Stimulated activated CD4-positive, alpha-beta T cell treated with anti-CD3 and anti-CD28 coated beads, Interleukin-15, amount 100 ng/mL, for 24 hours (primary cell): ENCODE measurements around the gene CDC20.
A peak's percentile ranks its signal among the peaks of the same experiment; 100 is the strongest.

ENCODE experiments used
- DNase-seq: peaks from one replicate; pipeline ENCODE4 v3.0.0-alpha.2; 2020

The CDC20 gene

GRCh38 chr1:43329995-43330751 lies 28.6 kb upstream of the CDC20 start:
- DNase-seq = peak; percentile 83

- no peak for DNase-seq
Measured at GRCh38 chr1:43331688-43332087, 27.1 kb upstream of the CDC20 start.

DNA sequence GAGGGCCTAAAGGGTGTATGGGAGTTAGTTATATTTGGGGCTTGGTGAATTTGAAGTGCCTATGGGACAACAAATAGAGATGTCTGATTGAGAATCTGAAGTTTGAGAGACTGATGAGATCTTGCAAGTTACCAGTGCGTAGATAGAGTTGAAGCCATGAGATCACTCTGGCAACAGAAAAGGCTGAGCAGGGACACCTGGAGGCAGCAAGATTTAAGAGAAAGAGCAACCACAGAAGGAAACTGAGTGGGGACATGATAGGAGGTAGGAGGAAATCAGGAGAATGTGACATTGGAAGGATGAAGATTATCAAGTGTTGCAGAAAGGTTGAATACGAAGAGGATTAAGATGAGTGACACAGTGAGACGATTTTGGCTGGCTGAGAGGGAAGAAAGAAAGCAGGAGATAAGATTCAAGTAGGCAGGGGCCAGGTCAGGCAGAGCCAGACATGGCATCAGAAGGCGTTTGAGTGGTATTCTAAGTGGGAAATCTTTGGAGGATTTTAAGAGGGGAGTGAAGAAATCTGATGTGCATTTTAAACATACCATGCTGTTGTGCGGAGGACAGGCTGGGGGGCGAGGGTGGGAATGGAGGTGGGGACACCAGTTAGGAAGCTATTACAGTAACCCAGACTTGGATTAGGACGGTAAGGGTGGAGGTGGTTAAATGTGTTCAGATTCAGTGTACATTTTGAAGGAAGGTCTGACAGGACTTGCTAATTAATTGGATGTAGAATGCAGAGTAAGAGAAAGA lies 24.2 kb upstream of the CDC20 start:
- no peak for DNase-seq

GRCh38 chr1:43337588-43337987 lies 21.2 kb upstream of the CDC20 start, which contains the start of gene MPL:
MPL (plus strand) TSS chr1:43337818; CDS start chr1:43337849, 31 bp downstream.
- DNase-seq = no peak

DNA sequence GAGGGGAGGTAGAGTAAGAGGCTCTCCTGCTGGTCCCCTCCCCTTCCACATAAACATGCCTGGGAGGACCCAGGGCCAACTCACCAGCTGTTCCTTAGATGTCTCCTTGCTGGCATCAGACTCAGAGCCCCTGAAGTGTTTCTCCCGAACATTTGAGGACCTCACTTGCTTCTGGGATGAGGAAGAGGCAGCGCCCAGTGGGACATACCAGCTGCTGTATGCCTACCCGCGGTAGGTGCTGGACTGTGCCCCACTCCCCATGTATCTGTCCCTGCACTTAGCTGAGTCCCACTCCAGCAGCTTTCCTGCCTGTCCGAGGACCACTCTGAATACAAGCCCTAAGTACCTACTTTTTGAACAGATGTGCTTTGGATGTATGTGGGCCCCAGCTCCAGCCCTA lies 20.8 kb upstream of the CDC20 start:
- DNase-seq = no peak

DNA sequence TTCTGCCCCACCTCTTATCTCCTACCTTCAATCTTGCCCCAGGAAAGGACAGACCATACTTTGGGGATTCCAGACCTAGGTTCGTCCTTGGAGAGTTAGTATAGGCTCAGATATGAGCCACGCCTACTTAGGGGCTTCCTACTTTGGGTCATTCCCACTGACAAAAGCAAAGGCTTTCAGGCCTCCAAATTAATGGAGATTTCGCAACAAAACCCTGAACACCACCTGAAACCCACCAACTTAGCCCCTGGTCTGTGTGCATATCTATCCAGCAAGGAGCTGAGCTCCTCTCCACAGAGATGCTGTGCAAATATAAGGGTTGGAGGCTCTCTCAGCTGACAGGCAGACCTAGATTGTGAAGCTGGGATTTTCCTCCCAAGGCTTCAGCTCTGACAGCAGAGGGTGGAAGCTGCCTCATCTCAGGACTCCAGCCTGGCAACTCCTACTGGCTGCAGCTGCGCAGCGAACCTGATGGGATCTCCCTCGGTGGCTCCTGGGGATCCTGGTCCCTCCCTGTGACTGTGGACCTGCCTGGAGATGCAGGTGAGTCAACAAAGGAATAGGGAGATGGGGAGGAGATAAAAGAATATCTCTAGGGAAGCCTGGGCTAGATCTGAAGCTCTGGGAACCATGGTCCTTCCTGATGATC lies 19.1 kb upstream of the CDC20 start:
- DNase-seq = no peak

DNA sequence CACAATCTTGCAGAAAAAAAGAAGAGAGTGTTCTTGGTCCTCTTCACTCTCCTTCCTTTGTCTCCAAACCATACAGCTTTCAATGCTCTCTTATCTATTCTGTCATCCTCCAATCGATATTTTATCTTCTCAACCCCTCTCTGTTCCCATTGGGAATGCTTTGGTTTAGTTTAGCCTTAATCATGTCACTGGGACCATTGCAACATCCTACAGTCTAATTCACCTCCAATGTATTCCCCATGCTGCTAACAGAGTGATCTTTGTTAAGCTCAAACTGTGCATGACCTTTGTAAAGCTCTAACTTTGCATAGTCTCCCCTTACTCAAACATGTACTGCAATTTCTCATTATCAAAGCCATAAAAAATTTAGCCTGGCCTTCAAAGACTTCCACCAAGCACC lies 18.2 kb upstream of the CDC20 start:
- DNase-seq = no peak

GRCh38 chr1:43344267-43344850 lies 14.4 kb upstream of the CDC20 start:
- DNase-seq = no peak

- DNase-seq = no peak
Measured at GRCh38 chr1:43345120-43345519, 13.7 kb upstream of the CDC20 start.

DNA sequence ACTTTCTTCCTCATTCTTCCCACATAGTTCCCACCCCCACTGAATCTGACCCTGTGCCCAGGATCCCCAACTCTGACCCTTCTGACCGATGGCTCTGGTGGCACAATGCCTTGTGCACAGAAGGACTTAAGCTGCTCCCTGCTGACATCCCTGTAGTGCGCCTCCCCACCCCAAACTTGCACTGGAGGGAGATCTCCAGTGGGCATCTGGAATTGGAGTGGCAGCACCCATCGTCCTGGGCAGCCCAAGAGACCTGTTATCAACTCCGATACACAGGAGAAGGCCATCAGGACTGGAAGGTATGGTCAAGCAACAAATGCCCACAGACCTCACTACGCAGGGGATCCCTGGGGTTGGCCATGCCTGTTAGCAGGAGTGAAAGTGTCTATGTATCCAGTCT lies 12.1 kb upstream of the CDC20 start:
- no peak for DNase-seq

GRCh38 chr1:43348343-43348808 lies 10.4 kb upstream of the CDC20 start:
- no peak for DNase-seq

DNA sequence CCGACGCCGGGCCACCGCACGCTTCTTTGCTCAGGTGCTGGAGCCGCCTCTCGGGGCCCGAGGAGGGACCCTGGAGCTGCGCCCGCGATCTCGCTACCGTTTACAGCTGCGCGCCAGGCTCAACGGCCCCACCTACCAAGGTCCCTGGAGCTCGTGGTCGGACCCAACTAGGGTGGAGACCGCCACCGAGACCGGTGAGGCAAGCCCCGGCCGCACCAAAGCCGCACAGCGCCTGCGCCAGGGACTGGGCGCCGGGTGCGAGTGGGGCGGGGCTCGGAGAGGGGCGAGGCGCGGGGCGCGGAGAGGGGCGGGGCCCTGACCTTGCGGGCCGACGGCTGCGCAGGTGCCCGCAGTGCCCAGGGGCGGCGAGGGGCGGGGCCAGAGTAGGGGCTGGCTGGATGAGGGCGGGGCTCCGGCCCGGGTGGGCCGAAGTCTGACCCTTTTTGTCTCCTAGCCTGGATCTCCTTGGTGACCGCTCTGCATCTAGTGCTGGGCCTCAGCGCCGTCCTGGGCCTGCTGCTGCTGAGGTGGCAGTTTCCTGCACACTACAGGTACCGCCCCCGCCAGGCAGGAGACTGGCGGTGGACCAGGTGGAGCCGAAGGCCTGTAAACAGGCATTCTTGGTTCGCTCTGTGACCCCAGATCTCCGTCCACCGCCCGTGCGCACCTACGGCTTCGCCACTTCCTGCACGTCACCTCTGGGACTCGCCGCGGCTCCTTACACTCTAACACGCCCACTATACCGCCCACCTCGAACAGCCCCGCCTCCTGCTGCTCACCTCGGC lies 9.8 kb upstream of the CDC20 start:
- DNase-seq = peak; percentile 60

GRCh38 chr1:43349594-43350306 lies 9.0 kb upstream of the CDC20 start:
- DNase-seq = no peak

DNA sequence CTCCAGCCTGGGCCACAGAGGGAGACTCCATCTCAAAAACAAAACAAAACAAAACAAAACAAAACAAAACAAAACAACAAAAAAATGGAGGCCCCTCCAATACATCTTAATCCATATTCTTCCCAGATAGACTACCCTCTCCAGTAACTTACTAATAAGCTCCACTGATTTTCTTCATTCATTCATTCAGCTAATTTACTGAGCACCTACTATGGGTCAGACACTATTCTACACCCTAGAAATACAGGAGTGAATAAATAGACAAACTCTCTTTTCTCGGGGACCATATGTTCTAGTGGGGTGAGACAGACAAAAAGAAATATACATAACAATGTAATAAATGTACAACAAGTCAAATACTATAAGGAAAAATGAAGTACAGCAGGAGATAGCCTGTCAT lies 7.8 kb upstream of the CDC20 start:
- no peak for DNase-seq

- no peak for DNase-seq
Measured at GRCh38 chr1:43351421-43352350, 7.1 kb upstream of the CDC20 start.

DNA sequence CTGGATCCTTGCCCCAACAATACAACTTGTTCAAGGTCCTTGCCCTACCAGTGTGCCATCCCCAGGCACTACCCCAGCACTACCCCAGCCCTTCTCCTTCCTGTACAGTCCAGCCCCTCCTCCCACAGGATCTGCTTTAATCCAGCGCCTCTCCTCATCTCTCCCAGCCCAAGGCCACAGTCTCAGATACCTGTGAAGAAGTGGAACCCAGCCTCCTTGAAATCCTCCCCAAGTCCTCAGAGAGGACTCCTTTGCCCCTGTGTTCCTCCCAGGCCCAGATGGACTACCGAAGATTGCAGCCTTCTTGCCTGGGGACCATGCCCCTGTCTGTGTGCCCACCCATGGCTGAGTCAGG lies 6.5 kb upstream of the CDC20 start:
- no peak for DNase-seq

- DNase-seq = no peak
Measured at GRCh38 chr1:43352881-43353280, 5.9 kb upstream of the CDC20 start.

GRCh38 chr1:43354471-43354870 lies 4.3 kb upstream of the CDC20 start:
- DNase-seq = no peak

DNA sequence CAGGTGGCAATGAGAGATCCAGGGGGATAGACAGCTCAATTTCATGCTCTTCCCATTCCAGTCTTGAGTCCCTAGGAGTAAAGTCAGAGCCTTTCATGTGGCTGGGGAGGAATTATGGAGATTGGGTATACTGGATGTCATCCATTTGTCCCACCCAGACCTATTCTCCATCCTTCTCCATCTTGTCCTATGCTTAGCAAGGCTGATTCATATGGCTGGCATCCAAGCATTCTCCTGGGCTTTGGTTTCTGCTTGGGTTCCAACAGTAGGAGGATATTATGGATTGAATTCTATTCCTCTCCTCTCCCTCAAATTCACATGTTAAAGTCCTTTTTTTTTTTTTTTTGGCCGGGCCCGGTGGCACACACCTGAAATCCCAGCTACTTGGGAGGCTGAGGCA lies 3.8 kb upstream of the CDC20 start:
- no peak for DNase-seq

DNA sequence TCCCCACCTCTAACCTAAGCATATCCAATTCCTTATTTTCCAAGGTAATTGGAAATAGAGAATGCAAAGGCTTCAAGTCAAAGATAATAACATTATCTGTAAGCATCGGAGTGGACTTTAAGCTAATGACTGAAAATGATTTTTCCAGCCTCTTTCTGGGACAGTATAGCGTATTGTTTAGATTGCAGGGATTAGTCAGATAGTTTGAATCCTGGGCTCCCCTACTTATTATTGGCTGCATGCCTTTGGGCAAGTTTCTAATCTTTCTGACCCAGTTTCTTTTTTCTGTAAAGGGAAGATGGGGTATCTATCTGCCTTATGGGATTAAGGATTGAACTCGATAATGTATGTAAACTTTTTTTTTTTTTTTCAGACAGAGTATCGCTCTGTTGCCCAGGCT lies 1.5 kb upstream of the CDC20 start:
- no peak for DNase-seq
